Mesodermal cell (in vitro differentiated cells): Measurements from ENCODE around the gene ADGRG6.

Source experiments
- H3K27ac ChIP-seq: 2 replicates; pipeline ENCODE4 v1.7.0; 2013; ENCODE audit warnings: mild to moderate bottlenecking, low read depth, low read length, moderate library complexity; ENCODE audit not compliant: severe bottlenecking
- H3K36me3 ChIP-seq: 2 replicates; pipeline ENCODE4 v1.7.1; 2013; ENCODE audit warnings: mild to moderate bottlenecking, low read length, moderate library complexity; ENCODE audit not compliant: control insufficient read depth, insufficient read depth
- H3K4me1 ChIP-seq: one replicate; pipeline ENCODE4 v1.7.1; 2013; ENCODE audit warnings: mild to moderate bottlenecking, low read length; ENCODE audit not compliant: insufficient read depth, control insufficient read depth, poor library complexity, severe bottlenecking
- H3K4me3 ChIP-seq: 2 replicates; pipeline ENCODE4 v1.7.0; 2013; ENCODE audit warnings: low read length, control low read depth, mild to moderate bottlenecking; ENCODE audit not compliant: insufficient read depth, poor library complexity, severe bottlenecking; ENCODE audit errors: extremely low read depth
- H3K9me3 ChIP-seq: 2 replicates; pipeline ENCODE4 v1.7.1; 2013; ENCODE audit warnings: mild to moderate bottlenecking, low read length, moderate library complexity; ENCODE audit not compliant: control insufficient read depth
- WGBS, 2 experiments: methylation state at CpG; one replicate each; pipeline ENCODE4 v1.1.5; 2013; ENCODE audit warnings: missing lambda C conversion rate in 2 of 2; ENCODE audit not compliant: insufficient coverage in 2 of 2; 5-methylcytosine and 5-hydroxymethylcytosine counted together

The ADGRG6 gene

DNA sequence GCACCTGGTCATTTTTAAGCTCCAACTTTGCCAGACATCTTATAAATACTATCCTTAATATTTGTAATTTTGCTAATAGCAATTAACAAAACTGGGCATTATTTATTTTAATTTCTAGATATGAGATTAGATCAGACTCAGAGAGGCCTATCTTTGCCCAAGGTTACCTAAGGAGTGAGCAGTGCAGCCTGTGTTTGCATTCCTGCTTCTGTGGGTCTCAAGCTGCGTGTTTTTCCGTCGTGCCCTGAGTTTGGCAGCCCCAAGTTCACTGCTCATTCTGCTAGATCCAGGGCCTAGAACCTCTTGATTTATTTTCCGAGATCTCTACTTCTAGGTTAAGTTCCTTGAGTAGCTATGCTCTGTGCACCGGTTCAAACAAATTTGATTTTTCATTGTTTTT lies 11.0 kb upstream of the ADGRG6 start:
- Histone ChIP-seq H3K27ac (no peak overlapping the region), H3K36me3 (no peaks in the 10 kb centered on the region), H3K9me3 (no peaks in the 10 kb centered on the region), H3K4me3 (no peak overlapping the region), H3K4me1 (no peaks in the 10 kb centered on the region)
- 94 to 96% methylated on average over 5 of the region's 5 CpGs for WGBS, 2 experiments

DNA sequence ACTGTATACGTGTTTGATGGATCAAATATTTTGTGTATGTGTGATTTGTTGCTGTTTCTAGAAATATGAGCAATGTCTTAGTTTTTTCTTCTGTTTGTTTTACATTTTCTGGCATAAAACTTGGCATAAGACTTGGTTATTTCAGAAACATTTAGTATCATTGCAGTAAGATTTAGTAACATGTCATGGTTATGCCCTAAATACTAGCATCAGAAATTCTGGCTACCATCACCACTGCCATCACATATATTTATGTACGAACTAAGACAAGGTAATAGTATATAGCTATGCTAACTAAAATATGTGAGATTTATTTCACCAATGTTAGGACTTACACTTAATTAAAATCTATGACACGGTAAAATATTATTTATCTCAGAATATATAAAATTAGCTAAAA lies 10.3 kb upstream of the ADGRG6 start:
- WGBS, 2 experiments, result 100% methylated on average over 1 of the region's 3 CpGs; no CpG with 5 or more reads in 1 of the 2 experiments
- H3K9me3 ChIP-seq, result no peaks in the 10 kb centered on the region
- no peaks in the 10 kb centered on the region for H3K4me1 ChIP-seq

DNA sequence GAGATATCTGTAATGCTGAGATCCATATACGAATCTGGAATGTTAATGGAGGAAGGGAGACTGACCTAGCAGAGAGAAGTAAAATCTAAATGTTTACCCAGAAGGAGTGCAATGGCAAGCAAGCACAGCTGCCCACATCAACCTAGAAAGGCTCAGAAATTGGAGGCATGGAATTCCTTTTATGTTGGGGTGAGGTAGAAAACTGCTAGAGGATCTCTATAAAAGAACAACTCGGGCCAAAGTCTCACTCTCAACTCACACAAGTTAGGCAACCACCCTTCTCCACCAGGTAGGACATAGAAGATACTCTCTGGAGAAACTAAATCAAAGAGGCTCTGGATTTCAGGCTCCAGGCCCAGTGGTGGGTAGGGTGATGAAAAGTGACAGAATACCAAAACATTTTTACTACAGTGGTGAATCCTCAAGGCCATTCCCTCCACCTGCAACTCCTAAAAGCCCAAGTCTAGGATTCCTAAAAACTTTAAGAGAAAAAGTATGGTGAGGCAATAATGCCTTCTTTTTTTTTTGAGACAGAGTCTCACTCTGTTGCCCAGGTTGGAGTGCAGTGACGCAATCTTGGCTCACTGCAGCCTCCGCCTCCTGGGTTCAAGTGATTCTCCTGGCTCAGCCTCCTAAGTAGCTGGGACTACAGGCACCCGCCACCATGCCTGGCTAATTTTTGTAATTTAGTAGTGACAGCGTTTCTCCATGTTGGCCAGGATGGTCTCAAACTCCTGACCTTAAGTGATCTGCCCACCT lies 9.5 kb upstream of the ADGRG6 start:
- Histone ChIP-seq H3K27ac (no peak overlapping the region), H3K9me3 (peaks cover 4% of the 10 kb centered on the region), H3K4me1 (peaks cover 5% of the 10 kb centered on the region), H3K36me3 (no peaks in the 10 kb centered on the region), H3K4me3 (no peak overlapping the region)
- WGBS, 2 experiments, result 87 to 91% methylated on average over 5 of the region's 6 CpGs

More for the DNA sequence above, 10.3 kb upstream of the ADGRG6 start:
- H3K4me3 ChIP-seq, result no peak overlapping the region
- no peaks in the 10 kb centered on the region for H3K36me3 ChIP-seq
- H3K27ac ChIP-seq, result no peak overlapping the region

- no peaks in the 10 kb centered on the region for H3K36me3 ChIP-seq
- WGBS, 2 experiments, result no CpG with 5 or more reads among the region's 2 CpGs
- peaks cover 5% of the 10 kb centered on the region for H3K9me3 ChIP-seq
- peaks cover 13% of the 10 kb centered on the region for H3K4me1 ChIP-seq
- no peak overlapping the region for H3K4me3 ChIP-seq
- no peak overlapping the region for H3K27ac ChIP-seq
These were observed 8.7 kb upstream of the ADGRG6 start for GRCh38 chr6:142293121-142293520.

DNA sequence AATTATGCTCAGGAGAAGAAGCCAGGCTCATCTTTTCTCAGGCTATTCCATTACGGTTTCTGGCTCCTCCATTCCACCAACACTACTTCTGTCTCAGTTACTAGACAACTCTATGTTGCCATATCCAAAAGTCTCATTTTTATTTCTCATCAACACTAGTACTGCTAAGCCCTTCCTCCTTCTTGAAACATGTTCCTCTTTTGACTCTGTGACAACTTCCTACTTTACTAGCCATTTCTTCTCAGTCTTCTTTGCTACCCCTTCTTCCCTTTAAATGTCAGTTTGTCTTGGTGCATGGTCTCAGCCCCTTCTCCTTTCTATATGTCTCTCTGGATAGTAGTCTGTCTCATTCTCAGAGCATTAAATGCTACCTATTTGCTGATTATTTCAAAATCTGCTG lies 7.1 kb upstream of the ADGRG6 start:
- no peak overlapping the region for H3K27ac ChIP-seq
- no peak overlapping the region for H3K4me3 ChIP-seq
- peaks cover 5% of the 10 kb centered on the region for H3K9me3 ChIP-seq
- H3K4me1 ChIP-seq, result peaks cover 20% of the 10 kb centered on the region
- no peaks in the 10 kb centered on the region for H3K36me3 ChIP-seq
- 89 to 100% methylated on average over 1 of the region's 1 CpG for WGBS, 2 experiments

GRCh38 chr6:142296975-142297604 lies 4.7 kb upstream of the ADGRG6 start:
- Histone ChIP-seq H3K27ac (peak overlapping the region; percentile 12), H3K36me3 (no peaks in the 10 kb centered on the region)
- WGBS, 2 experiments, result 94 to 100% methylated on average over 2 of the region's 2 CpGs

GRCh38 chr6:142297605-142297995 lies 4.2 kb upstream of the ADGRG6 start:
- Histone ChIP-seq H3K4me3 (no peak overlapping the region), H3K27ac (peak overlapping the region; percentile 80), H3K36me3 (no peaks in the 10 kb centered on the region), H3K4me1 (peaks cover 20% of the 10 kb centered on the region), H3K9me3 (peaks cover 8% of the 10 kb centered on the region)
- WGBS, 2 experiments, result 60 to 63% methylated on average over 1 of the region's 3 CpGs

More at GRCh38 chr6:142296975-142297604, 4.7 kb upstream of the ADGRG6 start:
- H3K4me1 ChIP-seq, result peaks cover 20% of the 10 kb centered on the region
- H3K9me3 ChIP-seq, result peaks cover 8% of the 10 kb centered on the region
- H3K4me3 ChIP-seq, result no peak overlapping the region

- H3K4me3 ChIP-seq, result no peak overlapping the region
These were observed 3.6 kb upstream of the ADGRG6 start for GRCh38 chr6:142297996-142298753.

DNA sequence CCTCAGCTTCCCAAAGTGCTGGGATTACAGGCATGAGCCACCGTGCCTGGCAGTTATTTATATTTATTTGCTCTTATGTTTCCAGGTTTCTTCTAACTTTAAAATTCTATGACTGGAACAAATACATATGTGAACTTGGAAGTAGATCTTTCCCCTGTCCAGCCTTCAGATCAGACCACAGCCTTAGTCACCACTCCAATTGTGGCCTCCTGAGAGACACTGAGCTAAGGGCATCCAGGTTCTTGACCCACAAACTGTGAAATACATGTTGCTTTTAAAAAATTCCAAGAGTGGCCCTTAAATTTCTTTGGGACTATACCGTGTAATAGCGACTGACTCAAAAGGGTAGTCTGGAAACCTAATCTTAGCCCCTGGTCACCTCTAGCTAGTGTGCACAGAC lies 1.5 kb upstream of the ADGRG6 start:
- no peaks in the 10 kb centered on the region for H3K36me3 ChIP-seq
- H3K4me1 ChIP-seq, result peaks cover 20% of the 10 kb centered on the region
- H3K27ac ChIP-seq, result no peak overlapping the region
- no peak overlapping the region for H3K4me3 ChIP-seq
- peaks cover 8% of the 10 kb centered on the region for H3K9me3 ChIP-seq
- 90 to 100% methylated on average over 1 to 2 of the region's 3 CpGs for WGBS, 2 experiments

More at GRCh38 chr6:142297996-142298753, 3.6 kb upstream of the ADGRG6 start:
- peak overlapping the region; percentile 80 for H3K27ac ChIP-seq
- WGBS, 2 experiments, result 56 to 86% methylated on average over 1 to 2 of the region's 3 CpGs
- no peaks in the 10 kb centered on the region for H3K36me3 ChIP-seq
- peaks cover 20% of the 10 kb centered on the region for H3K4me1 ChIP-seq
- peaks cover 8% of the 10 kb centered on the region for H3K9me3 ChIP-seq

GRCh38 chr6:142300758-142301650 lies 803 bp upstream of the ADGRG6 start:
- Histone ChIP-seq H3K9me3 (peaks cover 8% of the 10 kb centered on the region), H3K4me1 (peaks cover 23% of the 10 kb centered on the region), H3K36me3 (no peaks in the 10 kb centered on the region), H3K4me3 (peak overlapping the region; percentile 65), H3K27ac (peak overlapping the region; percentile 60)
- WGBS, 2 experiments, result 9 to 18% methylated on average over 22 to 26 of the region's 31 CpGs
